B cell (primary cell): ENCODE data around the gene AFF3. TPM values are rescaled to one million over a fixed set of nuclear protein-coding genes. Genes with fewer than 3 reads are reported as not detected.

ENCODE experiments used
- ATAC-seq: fragments of 200-7000 bp; cut with Tn5 transposase; one replicate; pipeline ENCODE4 v1.10.0; 2021; ENCODE audit warnings: low read depth, mild to moderate bottlenecking, moderate number of reproducible peaks, moderate library complexity
- CTCF ChIA-PET: fragments of 350-600 bp; sonication (Branson Sonifier 250); formaldehyde crosslinking; loops from one replicate; lab custom pipeline; 2021; ENCODE audit warnings: antibody characterized with exemption, inconsistent platforms; lab: Charles Lee
- POLR2A ChIA-PET: fragments of 350-600 bp; sonication (Branson Sonifier 250); formaldehyde crosslinking; loops from one replicate; lab custom pipeline; 2021; ENCODE audit warnings: antibody characterized with exemption; lab: Charles Lee
- DNase-seq: peaks from one replicate; pipeline ENCODE4 v3.0.0; 2013
- H2AFZ ChIP-seq: 2 replicates; pipeline ENCODE4 v1.6.1; 2012; ENCODE audit warnings: mild to moderate bottlenecking, low read depth, low read length; ENCODE audit not compliant: insufficient read depth, poor library complexity, severe bottlenecking
- H3K27ac ChIP-seq, 2 donors: 1 replicate in 1 of 2; 2 replicates in 1 of 2; pipeline ENCODE4 v1.5.1; 2012 to 2013; ENCODE audit warnings: low read length in 2 of 2, mild to moderate bottlenecking in 2 of 2, moderate library complexity in 1 of 2
- H3K27me3 ChIP-seq, 4 experiments: fragments of 200-600 bp in 1 of 4; sonication (generic) in 1 of 4; replicated peaks in 1 of 4; 1 replicate in 2 of 4; 2 replicates in 2 of 4; pipeline versions ENCODE4 v1.6.1 to v1.7.0; 2013 to 2016; ENCODE audit warnings: low read length in 3 of 4, mild to moderate bottlenecking in 2 of 4, mixed read lengths in 1 of 4, moderate library complexity in 1 of 4; ENCODE audit not compliant: insufficient read depth in 4 of 4, control insufficient read depth in 3 of 4; ENCODE audit errors: control extremely low read depth in 1 of 4
- H3K36me3 ChIP-seq, 2 experiments: replicated peaks in 1 of 2; 1 replicate in 1 of 2; 2 replicates in 1 of 2; pipeline versions ENCODE4 v1.6.1 to v1.7.1; 2013; ENCODE audit warnings: low read length in 1 of 2; ENCODE audit not compliant: insufficient read depth in 2 of 2, control insufficient read depth in 1 of 2; ENCODE audit errors: control extremely low read depth in 1 of 2, extremely low read depth in 1 of 2
- H3K4me1 ChIP-seq, 2 donors: fragments of 200-600 bp in 1 of 2; sonication (generic) in 1 of 2; 1 replicate in 1 of 2; 2 replicates in 1 of 2; pipeline versions ENCODE4 v1.5.1 to v1.6.1; 2013 to 2017; ENCODE audit warnings: low read length in 2 of 2; ENCODE audit not compliant: control insufficient read depth in 2 of 2, insufficient read depth in 2 of 2
- H3K4me2 ChIP-seq: replicated peaks from 2 replicates; pipeline ENCODE3; 2012; ENCODE audit warnings: mild to moderate bottlenecking, low read depth, low read length; ENCODE audit not compliant: poor library complexity, severe bottlenecking
- H3K4me3 ChIP-seq, 5 experiments: fragments of 200-600 bp in 1 of 5; sonication (generic) in 1 of 5; 1 replicate in 3 of 5; 2 replicates in 2 of 5; pipeline versions ENCODE4 v1.5.1 to v1.7.0; 2011 to 2016; ENCODE audit warnings: low read length in 4 of 5, mild to moderate bottlenecking in 4 of 5, low read depth in 2 of 5, control low read depth in 1 of 5, moderate library complexity in 1 of 5; ENCODE audit not compliant: insufficient read depth in 1 of 5; ENCODE audit errors: control extremely low read depth in 1 of 5, extremely low read depth in 1 of 5
- H3K79me2 ChIP-seq: fragments of 200-600 bp; sonication (generic); one replicate; pipeline ENCODE4 v1.6.0; 2016; ENCODE audit warnings: low read length; ENCODE audit not compliant: control insufficient read depth, insufficient read depth
- H3K9ac ChIP-seq: fragments of 200-600 bp; sonication (generic); 2 replicates; pipeline ENCODE4 v1.6.1; 2017; ENCODE audit warnings: mild to moderate bottlenecking, low read length, moderate library complexity
- H3K9me3 ChIP-seq, 3 donors: one replicate each; pipeline versions ENCODE4 v1.6.1 to v1.7.1; 2013; ENCODE audit warnings: low read length in 2 of 3; ENCODE audit not compliant: control insufficient read depth in 2 of 3, insufficient read depth in 1 of 3; ENCODE audit errors: control extremely low read depth in 1 of 3
- H4K20me1 ChIP-seq: 2 replicates; pipeline ENCODE4 v1.6.0; 2012; ENCODE audit warnings: mild to moderate bottlenecking, low read length; ENCODE audit not compliant: insufficient read depth, control insufficient read depth, poor library complexity, severe bottlenecking
- H3K27ac Mint-ChIP-seq: one replicate; pipeline ENCODE4 v1.8.0; 2021; ENCODE audit warnings: mixed read lengths
- H3K27me3 Mint-ChIP-seq: one replicate; pipeline ENCODE4 v1.8.0; 2021; ENCODE audit warnings: mixed read lengths
- H3K4me1 Mint-ChIP-seq: one replicate; pipeline ENCODE4 v1.8.0; 2021; ENCODE audit warnings: mixed read lengths
- H3K4me3 Mint-ChIP-seq: one replicate; pipeline ENCODE4 v1.8.0; 2021; ENCODE audit warnings: mixed read lengths
- H3K9me3 Mint-ChIP-seq: one replicate; pipeline ENCODE4 v1.8.0; 2022; ENCODE audit warnings: mixed read lengths; ENCODE audit not compliant: insufficient read depth
- CTCF ChIP-seq: fragments of 200-600 bp; IDR thresholded peaks from one replicate; pipeline ENCODE4 v1.8.0; 2022; ENCODE audit warnings: antibody characterized with exemption, mild to moderate bottlenecking
- EZH2 ChIP-seq: IDR thresholded peaks from 2 replicates; pipeline ENCODE4 v1.6.1; 2012; ENCODE audit warnings: borderline replicate concordance, low read depth, mild to moderate bottlenecking, moderate library complexity, low read length; ENCODE audit not compliant: insufficient read depth, poor library complexity, severe bottlenecking
- WGBS: methylation state at CpG from one replicate; pipeline ENCODE4 v1.1.5; 2013; ENCODE audit warnings: missing lambda C conversion rate; ENCODE audit not compliant: insufficient coverage; 5-methylcytosine and 5-hydroxymethylcytosine counted together
- intact Hi-C: fragments of 100-400 bp; cut with micrococcal nuclease; formaldehyde crosslinking; loops from one replicate; pipeline ENCODE4 v1.10.0; 2022
- polyA plus RNA-seq: library from polyadenylated mRNA; depleted of rRNA; stranded (reverse); fragments of >200 nt; gene quantifications from 2 replicates; pipeline ENCODE4 v1.2.3, GENCODE V29; 2012
- total RNA-seq, 2 donors: library from RNA; stranded (reverse); fragments of 120-200 nt in 1 of 2; gene quantifications; 1 replicate in 1 of 2; 2 replicates in 1 of 2; pipeline versions ENCODE4 v1.2.3 to v1.2.4, GENCODE V29; 2013 to 2022

The AFF3 gene
- total and polyA plus RNA-seq, 2 donors (not counting 1 experiment from before 2014, with no cell fraction given): 117 to 830 TPM

- no peak for DNase-seq
- ChIA-PET CTCF (no interaction called here), POLR2A (no interaction called here)
- peaks cover 47% of the 10 kb centered on the region for H4K20me1 ChIP-seq
- WGBS: 77% methylated on average over 3 of the region's 4 CpGs
- H3K27me3 Mint-ChIP-seq: no peaks in the 10 kb centered on the region
- H3K27ac ChIP-seq: no peak overlapping the region
- no peak overlapping the region for H3K4me3 ChIP-seq
- H3K4me3 Mint-ChIP-seq: no peak overlapping the region
- no peak for ATAC-seq
- H3K36me3 ChIP-seq: peaks cover 4 to 66% of the 10 kb centered on the region in 2 experiments
- peaks cover 33% of the 10 kb centered on the region for H3K79me2 ChIP-seq
- no peak for TF ChIP-seq EZH2
- no peak overlapping the region for H2AFZ ChIP-seq
- peak overlapping the region; percentile 16 for H3K27ac Mint-ChIP-seq
- H3K4me1 Mint-ChIP-seq: peaks cover 37% of the 10 kb centered on the region
- no peaks in the 10 kb centered on the region for H3K9me3 ChIP-seq
- H3K4me2 ChIP-seq: no peak overlapping the region
- no peak overlapping the region for H3K9ac ChIP-seq
- no peaks in the 10 kb centered on the region for H3K27me3 ChIP-seq
- intact Hi-C loops: no loop called here
- H3K4me1 ChIP-seq: peaks cover 8 to 12% of the 10 kb centered on the region in 2 donors
- H3K9me3 Mint-ChIP-seq: no peaks in the 10 kb centered on the region
Observed at GRCh38 chr2:99678625-99679024, 463.8 kb downstream of the AFF3 start.

GRCh38 chr2:99677814-99678213 lies 464.6 kb downstream of the AFF3 start:
- ChIA-PET POLR2A (no interaction called here), CTCF (no interaction called here)
- no peak overlapping the region for H3K4me3 Mint-ChIP-seq
- H3K27ac ChIP-seq: no peak overlapping the region
- peaks cover 33% of the 10 kb centered on the region for H3K79me2 ChIP-seq
- intact Hi-C loops: no loop called here
- H3K4me3 ChIP-seq: no peak overlapping the region
- H3K27me3 ChIP-seq: no peaks in the 10 kb centered on the region
- peaks cover 17 to 21% of the 10 kb centered on the region in 2 donors for H3K4me1 ChIP-seq
- H3K27me3 Mint-ChIP-seq: no peaks in the 10 kb centered on the region
- H3K4me2 ChIP-seq: no peak overlapping the region
- WGBS: 87% methylated on average over 4 of the region's 7 CpGs
- H3K36me3 ChIP-seq: peaks cover 4 to 62% of the 10 kb centered on the region in 2 experiments
- TF ChIP-seq EZH2 (no peak), CTCF (no peak)
- H2AFZ ChIP-seq: no peak overlapping the region
- ATAC-seq: no peak
- peaks cover 55% of the 10 kb centered on the region for H4K20me1 ChIP-seq
- DNase-seq: no peak
- no peak overlapping the region for H3K27ac Mint-ChIP-seq
- H3K9ac ChIP-seq: no peak overlapping the region
- no peaks in the 10 kb centered on the region for H3K9me3 Mint-ChIP-seq
- H3K9me3 ChIP-seq: no peaks in the 10 kb centered on the region
- peaks cover 46% of the 10 kb centered on the region for H3K4me1 Mint-ChIP-seq
